MM.1S (cell line): ENCODE measurements around the gene ATAD1.
A peak's percentile ranks its signal among the peaks of the same experiment; 100 is the strongest.
"Not testable (repeated sequence)": the region's sequence is repeated elsewhere in the genome, so short reads cannot be mapped to it uniquely, and the experiment has no call there.

Source experiments
- DNase-seq: peaks from one replicate; pipeline ENCODE4 v3.0.0-alpha.2; 2015
- H2AFZ ChIP-seq: fragments of 300-600 bp; sonication (generic); 2 replicates; pipeline ENCODE4 v1.6.0; 2016; ENCODE audit warnings: antibody characterized with exemption, low read length
- H3F3A ChIP-seq: fragments of 300-600 bp; sonication (generic); 2 replicates; pipeline ENCODE4 v1.6.1; 2016; ENCODE audit warnings: mild to moderate bottlenecking, antibody characterized with exemption, low read length, moderate library complexity, mixed read lengths; ENCODE audit not compliant: insufficient read depth
- H3K27ac ChIP-seq: fragments of 300-600 bp; sonication (generic); 2 replicates; pipeline ENCODE4 v1.5.1; 2016; ENCODE audit warnings: mild to moderate bottlenecking, low read length
- H3K27me3 ChIP-seq: fragments of 300-600 bp; sonication (generic); replicated peaks from 2 replicates; pipeline ENCODE4 v1.6.0; 2016; ENCODE audit warnings: low read length; ENCODE audit not compliant: insufficient read depth
- H3K36me3 ChIP-seq: fragments of 300-600 bp; sonication (generic); replicated peaks from 2 replicates; pipeline ENCODE4 v1.6.1; 2016; ENCODE audit warnings: mild to moderate bottlenecking, low read length, mixed read lengths; ENCODE audit not compliant: insufficient read depth
- H3K4me1 ChIP-seq: fragments of 300-600 bp; sonication (generic); 2 replicates; pipeline ENCODE4 v1.6.1; 2016; ENCODE audit warnings: low read length, mixed read lengths
- H3K4me2 ChIP-seq: fragments of 300-600 bp; sonication (generic); 2 replicates; pipeline ENCODE4 v1.6.0; 2016; ENCODE audit warnings: low read depth, low read length
- H3K4me3 ChIP-seq: fragments of 300-600 bp; sonication (generic); 2 replicates; pipeline ENCODE4 v1.5.1; 2016; ENCODE audit warnings: low read length, mixed read lengths
- H3K79me2 ChIP-seq: fragments of 300-600 bp; sonication (generic); 2 replicates; pipeline ENCODE4 v1.6.1; 2016; ENCODE audit warnings: mixed run types, low read length, mixed read lengths
- H3K9ac ChIP-seq: fragments of 300-600 bp; sonication (generic); 2 replicates; pipeline ENCODE4 v1.6.1; 2016; ENCODE audit warnings: low read length, mixed read lengths
- H3K9me2 ChIP-seq: fragments of 300-600 bp; sonication (generic); replicated peaks from 2 replicates; pipeline ENCODE4 v1.6.1; 2016; ENCODE audit warnings: mild to moderate bottlenecking, low read length, mixed read lengths; ENCODE audit not compliant: insufficient read depth
- H3K9me3 ChIP-seq: fragments of 300-600 bp; sonication (generic); replicated peaks from 2 replicates; pipeline ENCODE4 v1.6.1; 2016; ENCODE audit warnings: mild to moderate bottlenecking, low read length, mixed read lengths; ENCODE audit not compliant: insufficient read depth
- H4K20me1 ChIP-seq: fragments of 300-600 bp; sonication (generic); 2 replicates; pipeline ENCODE4 v1.6.1; 2016; ENCODE audit warnings: mild to moderate bottlenecking, low read length, moderate library complexity, mixed read lengths; ENCODE audit not compliant: insufficient read depth
- EZH2 ChIP-seq: fragments of 300-600 bp; sonication (generic); optimal IDR thresholded peaks from 2 replicates; pipeline ENCODE3; 2017; ENCODE audit warnings: low read depth, mild to moderate bottlenecking, antibody characterized with exemption, low read length, mixed read lengths
- EZH2phosphoT487 ChIP-seq: fragments of 300-600 bp; sonication (generic); IDR thresholded peaks from 2 replicates; pipeline ENCODE4 v1.6.1; 2018; ENCODE audit warnings: antibody characterized with exemption, low read length
- TF ChIP-seq, protein P1 (sequence below): fragments of 300-600 bp; sonication (generic); IDR thresholded peaks from 2 replicates; pipeline ENCODE4 v1.5.1; 2016; ENCODE audit warnings: antibody characterized with exemption, low read length, mixed read lengths

The ATAD1 gene

DNA sequence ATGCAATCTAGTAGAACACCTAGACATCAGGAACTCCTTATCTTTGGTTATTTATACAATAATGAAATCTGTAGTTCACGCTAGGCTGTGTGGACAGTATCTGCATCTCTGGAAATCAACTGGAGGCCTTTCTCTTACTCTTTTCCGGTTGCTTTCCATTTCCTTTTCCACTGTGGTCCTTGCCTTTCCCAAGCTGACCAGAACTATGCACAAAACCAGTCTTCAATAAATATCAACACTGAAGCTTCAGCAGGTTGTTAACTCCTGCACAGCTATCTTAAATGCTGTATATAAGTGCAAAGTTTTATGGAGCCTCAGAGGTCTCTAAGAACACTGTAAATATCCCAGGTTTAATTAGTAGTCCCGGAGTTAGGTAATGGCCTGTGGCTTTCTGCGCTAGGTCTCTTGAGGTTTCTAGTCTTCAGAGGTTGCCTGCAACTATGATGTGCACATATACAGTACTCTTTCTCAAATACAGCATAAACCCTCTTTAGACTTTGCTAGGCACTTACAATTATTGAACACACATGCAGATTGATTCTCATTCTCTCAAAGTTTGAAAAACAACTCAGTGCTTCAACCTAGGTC lies 42.9 kb upstream of the ATAD1 start:
- peaks cover 33% of the 10 kb centered on the region for H3K79me2 ChIP-seq
- no peaks in the 10 kb centered on the region for H4K20me1 ChIP-seq
- peak overlapping the region; percentile 89 for H2AFZ ChIP-seq
- TF ChIP-seq EZH2phosphoT487 (no peak), EZH2 (no peak)
- TF ChIP-seq, protein P1, sequence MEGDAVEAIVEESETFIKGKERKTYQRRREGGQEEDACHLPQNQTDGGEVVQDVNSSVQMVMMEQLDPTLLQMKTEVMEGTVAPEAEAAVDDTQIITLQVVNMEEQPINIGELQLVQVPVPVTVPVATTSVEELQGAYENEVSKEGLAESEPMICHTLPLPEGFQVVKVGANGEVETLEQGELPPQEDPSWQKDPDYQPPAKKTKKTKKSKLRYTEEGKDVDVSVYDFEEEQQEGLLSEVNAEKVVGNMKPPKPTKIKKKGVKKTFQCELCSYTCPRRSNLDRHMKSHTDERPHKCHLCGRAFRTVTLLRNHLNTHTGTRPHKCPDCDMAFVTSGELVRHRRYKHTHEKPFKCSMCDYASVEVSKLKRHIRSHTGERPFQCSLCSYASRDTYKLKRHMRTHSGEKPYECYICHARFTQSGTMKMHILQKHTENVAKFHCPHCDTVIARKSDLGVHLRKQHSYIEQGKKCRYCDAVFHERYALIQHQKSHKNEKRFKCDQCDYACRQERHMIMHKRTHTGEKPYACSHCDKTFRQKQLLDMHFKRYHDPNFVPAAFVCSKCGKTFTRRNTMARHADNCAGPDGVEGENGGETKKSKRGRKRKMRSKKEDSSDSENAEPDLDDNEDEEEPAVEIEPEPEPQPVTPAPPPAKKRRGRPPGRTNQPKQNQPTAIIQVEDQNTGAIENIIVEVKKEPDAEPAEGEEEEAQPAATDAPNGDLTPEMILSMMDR, result no peak
- peak overlapping the region; percentile 89 for H3K4me3 ChIP-seq
- H3K4me1 ChIP-seq, result peaks cover 12% of the 10 kb centered on the region
- H3K9me3 ChIP-seq, result no peaks in the 10 kb centered on the region
- H3K9me2 ChIP-seq, result no peaks in the 10 kb centered on the region
- DNase-seq, result no peak
- H3K36me3 ChIP-seq, result no peaks in the 10 kb centered on the region
- H3F3A ChIP-seq, result peaks cover 44% of the 10 kb centered on the region
- peak overlapping the region; percentile 85; the same call in 1 of the 2 replicates for H3K9ac ChIP-seq
- H3K27me3 ChIP-seq, result no peaks in the 10 kb centered on the region
- H3K27ac ChIP-seq, result peak overlapping the region; percentile 85; the same call in 1 of the 2 replicates
- peak overlapping the region; percentile 93 for H3K4me2 ChIP-seq

DNA sequence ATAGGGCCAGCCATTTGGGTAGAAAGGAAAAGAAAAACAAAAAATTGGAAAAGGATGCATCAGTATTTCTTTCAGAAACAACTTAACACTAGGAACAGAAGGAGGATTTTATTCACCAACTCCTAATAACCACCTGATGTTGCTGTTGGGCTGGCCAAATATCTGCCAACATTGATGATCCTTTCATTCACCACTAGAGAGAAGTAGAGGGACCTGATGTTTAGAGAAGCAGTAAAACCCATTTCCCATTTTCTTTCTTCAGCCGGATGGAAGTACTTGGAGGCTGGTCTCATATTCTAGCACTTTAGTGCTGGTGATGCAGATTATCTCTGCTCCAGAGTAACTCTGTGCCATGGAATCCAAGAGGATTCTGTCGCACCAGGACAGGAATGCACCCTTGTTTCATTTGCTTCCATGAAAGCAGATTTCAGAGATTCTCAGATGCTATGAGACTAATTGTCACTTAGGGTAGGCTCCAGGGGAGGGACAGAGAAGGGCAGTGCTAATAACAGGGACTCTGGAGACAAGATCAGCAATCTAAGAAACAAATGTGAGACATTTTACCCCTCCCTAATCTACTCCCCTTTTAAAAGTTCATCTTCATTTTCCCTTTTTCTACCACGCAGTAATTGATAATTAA lies 42.2 kb upstream of the ATAD1 start:
- H3K4me2 ChIP-seq, result peak overlapping the region; percentile 93
- no peaks in the 10 kb centered on the region for H4K20me1 ChIP-seq
- no peak overlapping the region for H3K9ac ChIP-seq
- H3K79me2 ChIP-seq, result peaks cover 26% of the 10 kb centered on the region
- peak overlapping the region; percentile 85; the same call in 1 of the 2 replicates for H3K27ac ChIP-seq
- H3K27me3 ChIP-seq, result no peaks in the 10 kb centered on the region
- H3F3A ChIP-seq, result peaks cover 37% of the 10 kb centered on the region
- no peaks in the 10 kb centered on the region for H3K9me2 ChIP-seq
- no peaks in the 10 kb centered on the region for H3K9me3 ChIP-seq
- peak overlapping the region; percentile 89; the same call in 1 of the 2 replicates for H2AFZ ChIP-seq
- H3K4me1 ChIP-seq, result peaks cover 12% of the 10 kb centered on the region
- TF ChIP-seq EZH2phosphoT487 (no peak), EZH2 (no peak)
- TF ChIP-seq, protein P1, result peak; percentile 82
- peak overlapping the region; percentile 89; the same call in 1 of the 2 replicates for H3K4me3 ChIP-seq
- DNase-seq, result peak; percentile 77
- H3K36me3 ChIP-seq, result no peaks in the 10 kb centered on the region

DNA sequence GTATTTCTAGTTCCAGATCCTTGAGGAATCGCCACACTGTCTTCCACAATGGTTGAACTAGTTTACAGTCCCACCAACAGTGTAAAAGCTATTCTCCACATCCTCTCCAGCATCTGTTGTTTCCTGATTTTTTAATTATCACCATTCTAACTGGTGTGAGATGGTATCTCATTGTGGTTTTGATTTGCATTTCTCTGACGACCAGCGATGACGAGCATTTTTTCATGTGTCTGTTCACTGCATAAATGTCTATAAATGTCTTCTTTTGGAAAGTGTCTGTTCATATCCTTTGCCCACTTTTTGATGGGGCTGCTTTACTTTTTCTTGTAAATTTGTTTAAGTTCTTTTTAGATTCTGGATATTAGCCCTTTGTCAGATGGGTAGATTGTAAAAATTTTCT lies 37.6 kb upstream of the ATAD1 start:
- H3K9me3 ChIP-seq, H4K20me1 ChIP-seq, H2AFZ ChIP-seq, H3K9me2 ChIP-seq, H3K9ac ChIP-seq, DNase-seq, H3K4me3 ChIP-seq, H3K27me3 ChIP-seq, H3F3A ChIP-seq, H3K4me2 ChIP-seq, H3K27ac ChIP-seq, H3K4me1 ChIP-seq, H3K36me3 ChIP-seq, H3K79me2 ChIP-seq: not testable (repeated sequence)

DNA sequence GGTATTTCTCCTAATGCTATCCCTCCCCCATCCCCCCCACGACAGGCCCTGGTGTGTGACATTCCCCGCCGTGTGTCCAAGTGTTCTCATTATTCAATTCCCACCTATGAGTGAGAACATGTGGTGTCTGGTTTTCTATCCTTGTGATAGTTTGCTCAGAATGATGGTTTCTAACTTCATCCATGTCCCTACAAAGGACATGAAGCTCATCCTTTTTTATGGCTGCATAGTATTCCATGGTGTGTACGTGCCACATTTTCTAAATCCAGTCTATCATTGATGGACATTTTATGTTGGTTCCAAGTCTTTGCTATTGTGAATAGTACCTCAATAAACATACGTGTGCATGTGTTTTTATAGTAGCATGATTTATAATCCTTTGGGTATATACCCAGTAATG lies 37.2 kb upstream of the ATAD1 start:
- H3K36me3 ChIP-seq, H3K9ac ChIP-seq, H3K79me2 ChIP-seq, H3K4me1 ChIP-seq, H3K27me3 ChIP-seq, H3F3A ChIP-seq, H4K20me1 ChIP-seq, H2AFZ ChIP-seq, H3K9me2 ChIP-seq, DNase-seq, H3K27ac ChIP-seq, H3K4me2 ChIP-seq, H3K9me3 ChIP-seq, H3K4me3 ChIP-seq: not testable (repeated sequence)
